ENCODE measurements around the gene FAM20C.

Gene FAM20C

GRCh38 chr7:297611-298374, 105.4 kb downstream of the FAM20C start:
- Histone ChIP-seq H3K27me3 (ENCODE audit: low read depth, low read length) (no peaks in the 10 kb centered on the region), H3K27ac (ENCODE audit: low read length) (no peak overlapping the region), H3K9me3 (ENCODE audit: insufficient read depth, low read length) (no peaks in the 10 kb centered on the region), H3K9ac (ENCODE audit: low read length) (no peak overlapping the region), H3K79me2 (ENCODE audit: low read length) (no peaks in the 10 kb centered on the region), H3K4me2 (ENCODE audit: low read length) (no peak overlapping the region), H2AFZ (ENCODE audit: low read depth, low read length) (no peak overlapping the region), H4K20me1 (ENCODE audit: insufficient read depth, low read length) (no peaks in the 10 kb centered on the region), H3K36me3 (replicated peaks; ENCODE audit: low read depth, low read length) (no peaks in the 10 kb centered on the region), H3K4me1 (ENCODE audit: low read length) (no peaks in the 10 kb centered on the region), H3K4me3 (ENCODE audit: low read length) (no peak overlapping the region)
- no peak for TF ChIP-seq EZH2phosphoT487 (IDR thresholded peaks at IDR 0.05; ENCODE audit: low read depth)
- no peak for TF ChIP-seq CTCF (IDR thresholded peaks at IDR 0.05; ENCODE audit: low read depth, low read length)

- Histone ChIP-seq H3K4me1 (ENCODE audit: low read length) (no peaks in the 10 kb centered on the region), H3K27me3 (ENCODE audit: low read depth, low read length) (no peaks in the 10 kb centered on the region), H4K20me1 (ENCODE audit: insufficient read depth, low read length) (no peaks in the 10 kb centered on the region), H3K36me3 (replicated peaks; ENCODE audit: low read depth, low read length) (no peaks in the 10 kb centered on the region), H2AFZ (ENCODE audit: low read depth, low read length) (no peak overlapping the region), H3K4me3 (ENCODE audit: low read length) (no peak overlapping the region), H3K9ac (ENCODE audit: low read length) (no peak overlapping the region), H3K27ac (ENCODE audit: low read length) (no peak overlapping the region), H3K4me2 (ENCODE audit: low read length) (no peak overlapping the region), H3K79me2 (ENCODE audit: low read length) (no peaks in the 10 kb centered on the region), H3K9me3 (ENCODE audit: insufficient read depth, low read length) (no peaks in the 10 kb centered on the region)
- TF ChIP-seq CTCF (IDR thresholded peaks at IDR 0.05; ENCODE audit: low read depth, low read length) (no peak), EZH2phosphoT487 (IDR thresholded peaks at IDR 0.05; ENCODE audit: low read depth) (no peak)
Observed at GRCh38 chr7:298375-298702, 106.0 kb downstream of the FAM20C start.

GRCh38 chr7:298743-299142, 106.4 kb downstream of the FAM20C start:
- no peak overlapping the region for H3K27ac ChIP-seq (ENCODE audit: low read length)
- no peaks in the 10 kb centered on the region for H3K36me3 ChIP-seq (replicated peaks; ENCODE audit: low read depth, low read length)
- no peaks in the 10 kb centered on the region for H3K79me2 ChIP-seq (ENCODE audit: low read length)
- H3K9me3 ChIP-seq (ENCODE audit: insufficient read depth, low read length), result no peaks in the 10 kb centered on the region
- H3K4me3 ChIP-seq (ENCODE audit: low read length), result no peak overlapping the region
- H3K4me2 ChIP-seq (ENCODE audit: low read length), result no peak overlapping the region
- H2AFZ ChIP-seq (ENCODE audit: low read depth, low read length), result no peak overlapping the region
- H3K4me1 ChIP-seq (ENCODE audit: low read length), result no peaks in the 10 kb centered on the region
- no peaks in the 10 kb centered on the region for H4K20me1 ChIP-seq (ENCODE audit: insufficient read depth, low read length)
- TF ChIP-seq EZH2phosphoT487 (IDR thresholded peaks at IDR 0.05; ENCODE audit: low read depth), result no peak
- TF ChIP-seq CTCF (IDR thresholded peaks at IDR 0.05; ENCODE audit: low read depth, low read length), result no peak
- H3K9ac ChIP-seq (ENCODE audit: low read length), result no peak overlapping the region
- no peaks in the 10 kb centered on the region for H3K27me3 ChIP-seq (ENCODE audit: low read depth, low read length)

DNA sequence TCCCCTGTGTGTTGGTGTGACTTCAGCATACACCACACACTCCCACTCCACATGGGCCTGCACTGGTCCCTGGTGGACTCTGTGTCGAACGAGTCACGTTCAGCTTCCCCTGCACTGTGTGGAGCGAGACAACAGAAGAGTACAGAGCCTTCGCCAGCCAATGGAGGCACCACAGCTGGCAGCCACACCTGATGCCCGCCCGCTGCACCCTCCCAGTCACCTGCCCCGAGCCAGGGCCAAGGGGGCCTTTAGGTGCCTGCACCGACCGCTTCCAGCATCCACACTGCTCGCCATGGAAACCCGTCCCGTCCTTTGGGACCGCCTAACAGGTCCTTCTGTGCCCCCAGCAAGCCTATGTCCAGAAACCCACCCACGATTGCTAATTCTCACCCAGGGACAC, 106.8 kb downstream of the FAM20C start:
- no peaks in the 10 kb centered on the region for H3K4me1 ChIP-seq (ENCODE audit: low read length)
- no peak overlapping the region for H2AFZ ChIP-seq (ENCODE audit: low read depth, low read length)
- H3K27ac ChIP-seq (ENCODE audit: low read length), result no peak overlapping the region
- H3K36me3 ChIP-seq (replicated peaks; ENCODE audit: low read depth, low read length), result no peaks in the 10 kb centered on the region
- H3K4me3 ChIP-seq (ENCODE audit: low read length), result no peak overlapping the region
- no peak overlapping the region for H3K9ac ChIP-seq (ENCODE audit: low read length)
- H3K9me3 ChIP-seq (ENCODE audit: insufficient read depth, low read length), result no peaks in the 10 kb centered on the region
- H3K4me2 ChIP-seq (ENCODE audit: low read length), result no peak overlapping the region
- no peaks in the 10 kb centered on the region for H4K20me1 ChIP-seq (ENCODE audit: insufficient read depth, low read length)
- TF ChIP-seq EZH2phosphoT487 (IDR thresholded peaks at IDR 0.05; ENCODE audit: low read depth) (no peak), CTCF (IDR thresholded peaks at IDR 0.05; ENCODE audit: low read depth, low read length) (no peak)
- H3K79me2 ChIP-seq (ENCODE audit: low read length), result no peaks in the 10 kb centered on the region
- no peaks in the 10 kb centered on the region for H3K27me3 ChIP-seq (ENCODE audit: low read depth, low read length)
